Measurements from ENCODE around the gene CLPTM1L.
"Not testable (repeated sequence)": the region's sequence is repeated elsewhere in the genome, so short reads cannot be mapped to it uniquely, and the experiment has no call there.

The CLPTM1L gene

DNA sequence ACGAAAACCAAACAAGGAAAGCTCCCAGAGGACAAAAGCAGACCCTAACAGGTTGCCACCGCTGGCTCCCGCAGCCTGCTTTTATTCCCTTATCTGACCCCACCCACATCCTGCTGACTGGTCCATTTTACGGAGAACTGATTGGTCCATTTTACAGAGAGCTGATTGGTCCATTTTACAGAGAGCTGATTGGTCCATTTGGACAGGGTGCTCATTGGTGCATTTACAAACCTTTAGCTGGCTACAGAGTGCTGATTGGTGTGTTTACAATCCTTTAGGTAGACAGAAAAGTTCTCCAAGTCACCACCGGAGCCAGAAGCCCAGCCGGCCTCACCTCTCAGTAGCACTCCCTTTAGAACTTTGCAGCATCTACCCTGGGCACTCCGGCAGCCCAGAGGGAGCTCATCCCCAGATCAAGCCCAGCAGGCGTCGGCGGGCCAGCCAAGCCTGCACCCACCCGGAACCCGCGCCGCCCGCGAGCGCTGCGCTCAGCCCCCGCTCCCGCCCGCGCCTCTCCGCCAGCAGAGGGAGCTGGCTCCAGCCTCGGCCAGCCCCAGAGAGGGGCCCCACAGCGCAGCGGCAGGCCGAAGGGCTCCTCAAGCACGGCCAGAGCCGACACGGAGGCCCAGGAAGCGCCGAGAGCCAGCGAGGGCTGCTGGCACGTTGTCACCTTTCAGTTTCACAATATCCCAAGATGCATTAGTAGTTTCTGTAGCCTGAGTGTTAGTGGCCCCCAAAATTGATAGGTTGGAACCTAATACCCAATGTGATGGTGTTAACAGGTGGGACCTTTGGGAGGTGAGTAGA is 35.3 kb upstream of the CLPTM1L start:
- DNase-seq = no peak

DNA sequence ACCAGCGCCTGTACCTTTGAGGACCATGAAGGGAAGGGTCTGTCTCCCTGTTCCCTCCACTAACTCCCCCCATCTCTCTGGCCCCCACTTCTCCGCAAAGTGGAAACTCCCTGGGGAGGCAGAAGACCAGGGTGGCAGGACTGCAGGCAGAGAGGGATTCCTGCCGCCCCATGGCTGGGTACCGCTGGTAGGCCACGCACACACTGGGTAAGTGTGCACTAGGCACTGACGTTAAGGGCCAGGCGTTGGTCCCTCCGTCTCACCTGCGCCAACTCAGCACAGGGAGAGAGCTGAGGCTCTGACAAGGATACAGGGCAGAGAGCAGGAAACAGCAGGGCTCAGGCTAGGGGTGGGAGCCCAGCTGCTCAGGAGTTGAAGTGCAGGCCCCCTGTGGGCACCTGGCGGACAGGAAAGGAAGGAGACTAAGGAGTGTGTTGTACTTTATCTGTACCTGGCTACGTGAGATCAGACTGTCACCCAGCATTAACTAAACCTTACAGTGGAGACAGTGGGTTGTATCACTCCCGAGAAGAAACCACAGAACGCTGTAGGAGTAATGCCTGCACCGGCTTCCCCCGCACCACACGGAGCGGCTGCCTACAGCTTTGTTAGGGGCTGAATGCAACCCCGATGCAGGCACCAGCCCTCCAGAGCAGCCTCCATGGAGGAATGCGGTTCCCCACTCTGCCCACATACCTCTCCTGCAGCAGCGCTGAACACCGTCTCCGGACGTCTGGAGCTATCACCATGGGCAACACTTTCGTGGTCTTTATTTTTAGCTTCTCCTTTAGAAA is 34.2 kb upstream of the CLPTM1L start:
- DNase-seq = no peak

DNA sequence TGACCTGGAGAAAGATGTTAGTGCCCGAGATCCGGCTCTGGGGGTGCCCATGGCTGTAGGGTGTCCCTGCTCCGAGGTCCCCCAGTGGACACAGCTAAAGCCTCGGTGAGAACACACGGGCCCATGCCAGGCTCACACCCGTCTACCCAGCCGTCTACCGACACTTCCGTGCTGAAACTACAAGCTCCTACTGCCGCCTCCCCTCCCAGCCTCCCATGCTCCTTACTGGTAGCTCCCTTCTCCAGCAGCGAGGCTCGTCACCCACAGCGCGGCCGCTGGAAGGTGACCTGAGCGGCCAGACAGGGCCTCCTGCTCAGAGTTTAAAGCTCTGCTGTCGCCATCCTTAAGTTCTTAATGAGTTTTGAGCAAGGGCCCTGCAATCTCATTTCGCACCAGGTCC is 33.2 kb upstream of the CLPTM1L start:
- DNase-seq = no peak

- no peak for DNase-seq
These were observed 32.1 kb upstream of the CLPTM1L start for GRCh38 chr5:1376981-1377380.

GRCh38 chr5:1375871-1376810 is 31.2 kb upstream of the CLPTM1L start:
- no peak for DNase-seq

DNA sequence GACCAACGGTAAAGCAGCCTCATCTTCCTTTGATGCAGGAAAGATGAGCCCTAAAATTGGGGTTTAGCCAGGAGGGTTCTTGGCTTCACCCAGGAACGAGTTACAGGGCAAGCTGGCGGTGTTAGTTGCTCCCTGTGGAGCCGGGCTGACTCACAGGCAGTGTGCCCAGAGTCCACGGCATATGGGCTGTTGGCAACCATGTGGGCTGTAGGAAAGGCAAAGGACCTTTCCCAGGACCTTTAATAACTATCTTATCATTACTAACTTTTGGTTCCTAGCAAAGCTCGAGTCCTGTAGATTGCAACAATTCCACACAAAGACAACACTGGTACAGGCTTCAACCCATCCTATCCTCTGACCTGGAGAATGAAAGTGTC is 29.8 kb upstream of the CLPTM1L start:
- no peak for DNase-seq

- no peak for DNase-seq
These were observed 29.3 kb upstream of the CLPTM1L start for GRCh38 chr5:1374030-1374678.

DNA sequence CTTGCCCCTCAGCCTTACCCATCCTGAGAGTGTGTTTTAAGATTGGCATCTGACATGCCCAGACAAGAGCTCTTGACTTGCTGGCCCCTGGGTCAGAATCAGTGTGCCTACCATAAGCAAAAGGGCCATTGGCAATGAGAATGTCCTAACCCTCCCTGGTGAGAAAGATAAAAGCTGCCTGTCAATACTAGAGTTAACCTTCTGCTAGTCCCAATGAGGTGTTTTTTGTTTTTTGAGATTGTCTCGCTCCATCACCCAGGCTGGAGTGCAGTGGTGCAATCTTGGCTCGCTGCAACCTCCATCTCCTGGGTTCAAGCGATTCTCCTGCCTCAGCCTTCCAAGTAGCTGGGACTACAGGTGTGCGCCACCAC is 27.1 kb upstream of the CLPTM1L start:
- not testable (repeated sequence) for DNase-seq

GRCh38 chr5:1371218-1371971 is 26.5 kb upstream of the CLPTM1L start:
- no peak for DNase-seq

- no peak for DNase-seq
These were observed 25.1 kb upstream of the CLPTM1L start for GRCh38 chr5:1370006-1370405.

- DNase-seq = no peak
These were observed 23.9 kb upstream of the CLPTM1L start for GRCh38 chr5:1368756-1369155.

DNA sequence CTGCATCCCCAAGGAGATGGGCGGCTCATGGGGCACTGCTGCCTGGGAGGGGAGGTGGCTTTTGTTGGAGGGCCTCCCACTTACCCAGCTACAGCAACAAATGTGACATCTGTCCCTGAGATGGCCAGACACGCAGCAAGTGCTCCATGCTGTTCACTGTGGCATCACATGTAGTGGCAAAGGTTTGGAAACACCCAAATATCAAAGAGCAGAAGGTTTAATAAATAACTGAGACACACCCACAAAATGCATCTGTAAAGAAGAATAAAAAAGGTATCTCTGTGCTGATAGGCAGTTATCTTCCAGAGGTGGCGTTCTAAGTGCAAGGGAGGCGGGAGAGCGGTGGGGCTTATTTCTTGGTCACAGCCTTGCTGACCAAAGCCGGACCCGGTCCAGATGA is 23.3 kb upstream of the CLPTM1L start:
- no peak for DNase-seq

- DNase-seq = no peak
These were observed 22.2 kb upstream of the CLPTM1L start for GRCh38 chr5:1367149-1367548.

GRCh38 chr5:1366514-1366913 is 21.6 kb upstream of the CLPTM1L start:
- DNase-seq = no peak

- DNase-seq = no peak
These were observed 19.3 kb upstream of the CLPTM1L start for GRCh38 chr5:1364211-1364610.

- no peak for DNase-seq
These were observed 18.7 kb upstream of the CLPTM1L start for GRCh38 chr5:1363581-1363980.

DNA sequence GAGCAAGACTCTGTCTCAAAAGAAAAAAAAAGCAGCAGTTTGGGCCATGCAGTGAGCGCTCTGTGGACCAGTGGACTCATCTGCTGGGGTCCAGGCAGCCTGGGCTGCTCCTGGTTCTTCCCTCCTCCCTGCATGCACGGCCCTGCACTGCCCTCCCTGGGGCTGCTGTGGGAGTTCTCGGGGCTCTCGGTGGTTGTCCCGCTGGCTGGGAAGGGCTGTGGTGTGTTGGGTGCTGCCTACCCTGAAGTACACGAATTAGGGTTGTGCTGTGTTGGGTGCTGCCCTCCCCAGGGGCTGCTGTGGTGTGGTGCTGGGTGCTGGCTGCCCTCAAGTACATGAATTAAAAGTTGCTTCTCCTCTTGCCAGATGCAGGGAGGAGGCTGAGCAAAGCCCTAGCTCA is 18.3 kb upstream of the CLPTM1L start:
- no peak for DNase-seq

DNA sequence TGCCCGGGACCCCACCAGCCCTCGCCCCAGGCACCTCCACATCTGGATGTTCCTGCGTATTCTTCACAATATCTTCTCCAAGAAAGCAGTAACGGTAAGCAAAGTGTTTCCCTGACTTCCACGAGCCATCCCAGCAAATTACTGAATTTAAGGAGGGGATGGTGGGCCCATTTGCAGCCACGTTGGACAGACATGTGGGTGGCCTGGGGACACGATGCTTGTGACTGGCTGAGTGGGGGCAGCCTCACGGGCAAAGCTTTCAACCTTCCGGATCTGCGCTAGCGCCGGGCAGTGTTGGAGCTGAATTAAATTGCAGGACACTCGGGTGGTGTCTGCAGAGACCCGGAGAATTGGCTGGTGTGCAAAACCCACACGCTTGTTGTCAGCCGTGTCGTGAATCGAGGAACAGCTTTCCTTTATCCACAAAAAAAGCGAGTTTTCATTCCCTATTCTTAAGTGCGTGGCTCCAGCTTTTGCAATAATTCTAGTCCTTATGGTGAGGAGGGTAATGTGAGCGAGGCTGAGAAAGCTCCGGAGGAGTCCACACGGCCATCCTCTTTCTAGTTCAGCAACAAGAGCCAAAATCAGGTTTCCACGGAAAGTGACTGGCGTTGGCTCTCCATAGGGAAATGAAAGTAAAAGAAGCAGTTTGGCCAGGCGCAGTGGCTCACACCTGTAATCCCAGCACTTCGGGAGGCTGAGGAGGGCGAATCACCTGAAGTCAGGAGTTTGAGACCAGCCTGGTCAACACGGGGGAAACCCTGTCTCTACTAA is 17.5 kb upstream of the CLPTM1L start:
- DNase-seq = no peak

- no peak for DNase-seq
These were observed 16.0 kb upstream of the CLPTM1L start for GRCh38 chr5:1360861-1361260.

DNA sequence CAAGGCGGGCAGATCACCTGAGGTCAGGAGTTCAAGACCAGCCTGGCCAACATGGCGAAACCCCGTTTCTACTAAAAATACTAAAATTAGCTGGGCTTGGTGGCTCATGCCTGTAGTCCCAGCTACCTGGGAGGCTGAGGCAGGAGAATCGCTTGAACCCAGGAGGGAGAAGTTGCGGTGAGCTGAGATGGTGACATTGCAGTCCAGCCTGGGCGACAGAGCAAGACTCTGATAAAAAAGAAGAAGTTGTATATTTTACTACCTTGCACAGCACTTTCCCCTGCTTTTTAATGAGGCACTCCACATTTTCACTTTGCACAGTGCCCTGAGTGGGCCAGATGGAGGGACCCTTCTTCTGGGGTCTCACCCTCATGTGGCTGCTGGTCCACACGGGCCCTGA is 15.5 kb upstream of the CLPTM1L start:
- DNase-seq = not testable (repeated sequence)

DNA sequence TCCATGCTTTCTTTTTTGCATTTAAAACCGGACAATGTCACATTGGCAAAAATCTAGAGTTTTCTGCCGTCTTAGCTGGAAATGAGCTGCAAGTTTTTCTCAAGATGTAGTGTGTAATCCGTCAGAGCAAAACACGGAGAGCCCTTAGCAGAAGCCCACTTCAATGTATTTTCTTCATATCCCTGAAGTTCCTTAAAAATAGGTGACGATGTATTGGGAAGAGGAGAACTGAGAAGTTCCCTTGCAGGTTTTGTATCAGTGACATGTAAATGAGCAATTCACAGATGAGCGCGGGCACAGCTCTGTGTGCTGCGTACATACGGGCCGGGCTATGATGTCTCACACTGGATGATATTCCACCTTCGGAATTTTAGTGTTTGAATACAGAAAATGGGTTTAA is 14.8 kb upstream of the CLPTM1L start:
- no peak for DNase-seq

Measured in NCI-H1105 treated with DMSO at 0.1 percent for 48 hours (cell line).